IPS DF 4.7 (cell line): ENCODE measurements around the gene AOPEP.
A peak's percentile ranks its signal among the peaks of the same experiment; 100 is the strongest.

ENCODE experiments used
- DNase-seq: peaks from one replicate; pipeline ENCODE4 v3.0.0-alpha.2; 2013; ENCODE audit warnings: low spot score; ENCODE audit errors: extremely low read depth

Gene AOPEP

DNA sequence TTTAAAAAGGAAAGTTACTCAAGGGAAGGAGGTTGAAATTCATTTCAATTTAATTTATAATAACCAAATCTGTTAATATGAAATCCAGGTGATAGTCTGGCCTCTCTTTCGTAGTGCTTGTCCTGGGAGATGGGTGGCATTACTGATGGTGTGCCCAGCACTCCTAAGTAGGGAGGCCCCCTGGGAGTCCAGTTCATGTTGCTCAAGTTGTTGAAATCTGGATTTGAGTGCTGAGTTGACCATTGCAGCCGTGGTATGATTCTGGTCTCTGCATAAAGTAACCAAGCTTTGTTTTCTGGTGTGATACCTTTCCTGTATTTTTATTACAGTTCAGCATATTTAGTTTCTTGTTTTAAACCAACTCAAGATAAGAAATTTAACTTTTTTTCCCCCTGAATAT, 303.2 kb downstream of the AOPEP start:
- no peak for DNase-seq

DNA sequence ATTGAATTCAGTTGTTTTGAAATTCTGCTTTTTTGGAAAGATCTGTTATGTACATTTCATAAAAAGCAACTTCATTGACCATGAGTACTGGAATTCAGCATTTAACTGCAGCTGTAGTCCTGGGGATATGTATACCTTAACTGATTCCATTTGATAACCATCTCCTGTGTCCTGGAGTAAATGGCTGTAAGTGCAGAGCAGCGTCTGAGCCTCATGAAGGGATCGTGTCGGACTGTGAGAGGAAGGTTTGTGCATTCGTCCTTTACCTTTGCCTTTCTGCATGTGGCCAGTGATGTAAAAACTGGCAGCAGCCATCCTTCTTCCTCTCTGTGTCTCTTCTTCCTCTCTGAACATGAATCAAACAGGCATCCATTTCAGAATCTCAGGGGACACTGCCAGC, 303.8 kb downstream of the AOPEP start:
- DNase-seq = no peak

GRCh38 chr9:95030920-95031642, 304.6 kb downstream of the AOPEP start:
- DNase-seq = no peak

DNA sequence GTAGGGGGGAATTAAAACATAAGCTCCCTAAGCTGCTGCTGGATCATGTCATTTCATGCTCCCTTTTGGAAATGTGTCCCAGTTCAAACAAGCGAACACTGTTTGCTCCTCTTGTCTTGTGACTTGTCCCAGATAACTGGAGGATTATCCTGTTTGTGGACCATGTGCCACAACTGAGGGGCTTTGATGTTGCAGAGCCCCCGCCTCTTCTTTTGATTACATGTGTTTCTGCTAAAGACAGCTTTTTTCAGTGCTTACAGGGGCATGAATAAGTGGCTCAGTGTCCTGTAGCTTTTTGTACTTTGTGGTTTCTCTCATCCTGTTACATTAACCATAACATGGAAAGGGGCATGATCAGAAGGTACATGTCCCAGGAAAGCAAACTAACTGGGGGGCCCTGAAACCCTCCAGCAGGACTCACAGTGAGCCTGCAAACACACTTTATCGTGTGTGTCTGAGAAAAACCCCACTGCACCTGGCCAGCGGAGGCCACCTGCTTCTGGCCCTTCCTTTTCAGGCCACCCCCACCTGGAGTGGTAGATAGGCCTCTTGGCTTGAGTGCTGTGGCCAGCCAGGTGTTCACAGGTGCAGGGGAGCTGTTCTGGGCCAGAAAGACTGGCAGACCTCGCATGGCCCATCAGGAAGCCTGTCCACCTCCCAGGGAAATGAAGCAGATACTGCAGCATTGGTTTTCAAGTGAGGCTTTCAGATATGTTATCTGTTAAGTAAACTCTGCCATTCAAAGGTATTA, 305.4 kb downstream of the AOPEP start:
- DNase-seq = no peak

- no peak for DNase-seq
Measured at GRCh38 chr9:95032580-95033341, 306.3 kb downstream of the AOPEP start.

GRCh38 chr9:95035846-95036245, 309.3 kb downstream of the AOPEP start:
- no peak for DNase-seq

DNA sequence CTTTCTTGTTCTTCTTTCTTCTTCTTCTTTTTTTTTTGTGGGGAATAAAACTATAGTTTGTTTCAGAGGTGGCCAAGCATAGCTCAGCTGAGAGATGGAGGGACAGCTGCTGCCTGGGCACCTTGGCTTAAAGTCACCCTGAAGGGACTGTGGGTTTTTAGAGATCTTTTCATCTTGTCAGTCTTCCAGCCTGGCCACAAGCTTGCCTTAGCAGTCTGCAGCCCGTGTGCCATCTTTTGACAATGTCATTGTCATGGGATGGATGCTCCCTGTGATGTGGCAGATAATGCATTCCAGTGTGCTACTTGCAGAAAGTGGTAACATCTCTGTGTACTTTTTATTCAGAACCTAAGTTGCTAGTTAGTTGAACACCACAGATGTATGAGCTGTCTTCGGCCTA, 310.2 kb downstream of the AOPEP start:
- no peak for DNase-seq

GRCh38 chr9:95037789-95038521, 311.5 kb downstream of the AOPEP start:
- no peak for DNase-seq

GRCh38 chr9:95038666-95039065, 312.2 kb downstream of the AOPEP start:
- DNase-seq = no peak

- no peak for DNase-seq
Measured at GRCh38 chr9:95040106-95040505, 313.6 kb downstream of the AOPEP start.

- DNase-seq = no peak
Measured at GRCh38 chr9:95043826-95044225, 317.3 kb downstream of the AOPEP start.

DNA sequence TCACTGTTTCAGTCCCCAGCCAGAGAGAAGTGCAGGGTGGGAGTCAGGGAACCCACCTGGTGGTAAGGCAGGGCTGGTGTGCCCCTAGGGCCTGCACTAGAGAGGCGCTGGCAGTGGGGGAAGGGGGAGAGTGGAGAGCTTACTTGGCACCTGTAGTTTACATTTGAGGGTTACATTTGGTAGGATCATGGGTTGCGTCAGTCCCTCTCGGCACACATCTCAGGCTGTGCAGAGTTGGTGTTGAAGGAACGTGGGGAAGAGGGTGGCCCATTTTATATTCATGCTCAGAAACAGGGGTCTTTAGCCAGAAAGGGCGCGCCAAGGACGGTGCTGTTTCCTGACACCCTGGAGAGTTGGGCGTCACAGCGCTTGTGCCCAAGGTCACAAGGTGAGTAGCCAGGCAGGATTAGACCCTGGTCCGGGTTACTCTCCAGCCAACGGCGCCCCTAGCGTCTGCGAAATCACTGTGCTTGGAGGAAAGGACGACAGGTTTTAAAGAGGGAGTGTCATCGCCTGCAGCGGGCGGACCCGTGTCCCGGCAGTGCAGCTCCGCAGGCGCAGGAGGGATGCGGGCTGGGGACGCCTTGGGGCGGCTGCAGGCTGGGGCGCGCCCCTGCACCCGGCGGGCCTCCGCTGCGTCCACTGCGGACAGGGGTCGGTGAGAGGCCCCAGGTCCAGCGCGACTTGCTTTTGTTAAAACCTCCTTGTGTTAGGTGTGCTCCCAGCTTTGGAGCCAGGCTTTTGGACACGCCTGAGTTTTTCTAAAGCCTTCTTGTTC, 318.4 kb downstream of the AOPEP start:
- peak; percentile 74 for DNase-seq

DNA sequence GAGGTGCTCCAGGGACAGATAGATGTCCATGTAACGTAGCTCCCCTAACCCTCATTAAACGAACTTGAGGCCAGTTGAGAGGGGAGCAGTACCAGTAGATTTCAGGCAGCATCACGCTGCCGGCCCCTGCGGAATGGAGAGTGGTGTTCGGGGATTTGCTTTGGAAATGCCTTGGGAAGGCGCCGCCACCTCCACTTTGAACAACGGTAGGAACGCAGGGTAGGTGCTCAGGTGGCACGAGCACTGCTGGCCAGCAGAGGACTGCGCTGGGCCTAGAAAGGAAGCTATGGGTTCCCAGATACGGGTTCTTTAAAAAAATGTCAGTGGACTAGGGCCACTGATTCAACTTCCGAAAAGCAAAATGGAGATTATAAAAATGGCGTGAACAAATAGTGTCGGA, 319.3 kb downstream of the AOPEP start:
- no peak for DNase-seq

DNA sequence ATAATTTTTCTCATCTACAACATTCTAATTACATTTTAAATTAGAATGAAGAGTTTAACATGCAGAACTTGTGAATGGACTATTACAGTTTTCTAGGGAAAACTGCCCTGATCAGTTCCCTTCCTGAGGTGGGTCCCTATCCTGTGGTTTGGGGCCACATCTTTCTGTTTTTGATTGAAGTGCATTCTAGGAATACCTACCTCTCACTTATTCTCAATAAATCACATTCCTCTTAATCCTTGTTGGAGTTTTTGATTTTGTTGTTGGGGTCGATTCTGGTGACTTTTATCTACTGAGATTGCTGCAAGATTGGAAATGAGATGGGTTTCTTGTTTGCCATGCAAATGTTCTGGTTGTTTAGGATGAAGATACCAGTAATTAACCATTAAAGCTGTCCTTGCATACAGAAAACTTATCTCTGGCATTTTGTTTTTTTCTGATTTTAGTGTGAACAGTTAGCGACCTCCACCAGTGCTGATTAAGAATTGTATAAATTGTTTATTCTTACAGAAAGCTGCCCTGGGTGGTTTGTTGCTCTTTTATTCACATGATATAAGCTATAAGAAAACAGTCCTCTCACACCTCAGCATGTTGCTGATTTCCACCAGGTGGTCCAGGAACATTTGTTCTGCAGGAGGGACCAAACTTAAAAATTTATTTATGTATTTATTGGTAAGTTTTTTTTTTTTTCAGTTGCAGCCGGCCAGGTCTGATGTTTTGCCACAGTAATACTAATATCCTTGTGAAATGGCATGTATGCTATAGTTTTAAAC, 321.1 kb downstream of the AOPEP start:
- no peak for DNase-seq

DNA sequence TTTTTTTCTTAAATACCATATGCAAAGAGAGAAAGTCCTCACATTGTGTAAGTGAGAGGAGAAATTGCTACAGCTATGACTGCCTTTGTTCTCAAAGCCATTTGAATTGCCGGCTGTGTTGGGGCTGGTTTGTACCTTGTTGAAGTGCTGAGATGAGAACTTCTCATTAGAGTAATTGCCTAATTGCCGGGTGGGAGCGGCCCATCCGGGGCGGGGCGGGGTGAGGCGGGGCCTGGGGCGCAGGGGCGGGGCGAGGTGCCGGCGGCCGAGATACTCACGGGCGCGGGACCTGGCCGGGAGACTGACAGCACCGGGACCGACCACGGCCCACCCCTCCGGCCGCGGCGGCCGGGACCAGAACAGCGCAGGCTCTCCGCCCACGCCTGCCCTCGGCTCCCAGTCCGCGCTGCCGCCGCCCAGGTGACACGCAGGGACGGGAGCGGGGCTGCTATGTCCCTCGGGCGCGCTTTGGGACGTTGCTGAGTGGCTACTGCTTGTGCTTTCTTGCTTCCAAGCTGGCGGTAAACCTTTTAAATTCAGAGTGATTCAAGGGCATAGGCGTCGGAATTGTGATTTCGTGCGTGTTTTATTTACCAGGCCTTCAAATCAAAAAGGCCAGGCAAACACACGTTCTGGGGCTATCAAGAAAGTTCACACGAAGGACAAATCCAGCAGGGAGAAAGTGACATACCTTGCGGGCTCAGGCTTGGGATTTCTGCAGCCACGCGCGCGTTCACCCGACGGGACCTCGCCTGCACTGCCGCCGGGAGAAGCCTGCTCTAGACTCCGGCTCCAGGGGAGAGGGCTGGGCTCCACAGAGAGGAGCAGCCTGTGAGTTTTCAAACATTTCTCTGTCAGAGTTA, 322.0 kb downstream of the AOPEP start:
- no peak for DNase-seq

- DNase-seq = no peak
Measured at GRCh38 chr9:95049761-95050160, 323.3 kb downstream of the AOPEP start.

DNA sequence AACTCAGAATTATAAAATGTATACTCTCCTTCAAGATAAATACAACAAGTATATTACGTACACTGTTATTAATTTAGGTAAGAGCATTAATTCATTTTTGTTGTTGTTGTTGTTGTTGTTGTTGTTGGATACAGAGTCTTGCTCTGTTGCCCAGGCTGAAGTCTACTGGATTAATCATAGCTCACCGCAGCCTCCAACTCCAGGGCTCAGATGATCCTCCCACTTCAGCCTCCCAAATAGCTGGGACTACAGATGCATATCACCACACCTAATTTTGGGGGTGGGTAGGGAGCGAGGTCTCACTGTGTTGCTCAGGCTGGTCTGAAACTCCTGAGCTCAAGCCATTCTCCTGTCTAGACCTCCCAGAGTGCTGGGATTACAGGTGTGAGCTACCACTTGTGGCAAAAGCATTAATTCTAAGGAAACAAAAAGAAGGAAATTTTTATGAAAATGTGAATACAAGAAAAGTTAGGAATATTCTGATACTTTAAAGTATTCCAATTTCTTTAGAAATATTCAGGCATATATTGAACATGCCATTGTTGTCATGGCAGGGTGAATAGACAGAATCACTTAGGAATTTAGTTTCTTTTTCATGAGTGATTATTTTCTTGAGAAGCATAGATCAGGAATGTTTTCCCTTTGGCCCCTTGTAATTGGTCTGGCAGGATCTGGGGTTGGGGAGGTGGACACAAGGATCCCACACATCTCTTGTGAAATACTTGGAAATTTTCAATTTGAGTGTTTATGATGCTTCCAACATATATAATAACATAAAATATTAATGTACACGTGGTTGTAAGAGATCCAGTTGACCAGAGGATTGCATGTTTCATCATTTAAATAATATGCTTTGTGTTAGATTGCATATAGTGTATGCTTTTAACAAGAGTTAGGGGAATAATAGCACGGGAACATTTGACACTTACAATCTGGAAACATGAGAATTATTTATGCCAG, 327.4 kb downstream of the AOPEP start:
- no peak for DNase-seq

- no peak for DNase-seq
Measured at GRCh38 chr9:95055334-95055850, 328.9 kb downstream of the AOPEP start.
